C4-2B (cell line): ENCODE data around the gene SNAP25.

ENCODE experiments used
- H3K27ac ChIP-seq: fragments of 450-650 bp; 2 replicates; pipeline ENCODE4 v1.5.1; 2017
- CTCF ChIP-seq: fragments of 450-650 bp; conservative IDR thresholded peaks from 2 replicates; pipeline ENCODE4 v1.5.1; 2017; ENCODE audit warnings: mild to moderate bottlenecking
- ZFX ChIP-seq: fragments of 450-650 bp; IDR thresholded peaks from 2 replicates; pipeline ENCODE4 v1.6.1; 2017

The SNAP25 gene

DNA sequence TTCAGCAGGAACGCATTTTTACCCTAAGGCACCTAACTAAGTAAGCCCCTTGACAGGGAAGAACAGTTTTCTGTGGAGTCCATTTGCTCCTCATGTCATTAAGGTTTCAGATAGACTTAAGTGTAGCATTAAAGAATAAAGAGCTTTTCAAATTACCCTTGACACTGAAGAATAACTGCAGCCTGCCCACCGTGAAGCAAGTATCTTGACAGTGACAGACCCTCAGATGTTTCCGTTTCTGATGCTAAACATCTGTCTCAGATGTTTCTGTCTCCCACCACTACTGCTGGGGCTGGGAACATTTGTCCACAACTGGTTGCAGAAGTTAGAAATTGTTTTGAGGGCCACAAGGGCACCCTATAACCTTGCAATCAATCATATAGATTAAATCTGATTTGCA is 50.0 kb downstream of the SNAP25 start:
- TF ChIP-seq ZFX (no peak), CTCF (no peak)
- H3K27ac ChIP-seq, result no peak overlapping the region

DNA sequence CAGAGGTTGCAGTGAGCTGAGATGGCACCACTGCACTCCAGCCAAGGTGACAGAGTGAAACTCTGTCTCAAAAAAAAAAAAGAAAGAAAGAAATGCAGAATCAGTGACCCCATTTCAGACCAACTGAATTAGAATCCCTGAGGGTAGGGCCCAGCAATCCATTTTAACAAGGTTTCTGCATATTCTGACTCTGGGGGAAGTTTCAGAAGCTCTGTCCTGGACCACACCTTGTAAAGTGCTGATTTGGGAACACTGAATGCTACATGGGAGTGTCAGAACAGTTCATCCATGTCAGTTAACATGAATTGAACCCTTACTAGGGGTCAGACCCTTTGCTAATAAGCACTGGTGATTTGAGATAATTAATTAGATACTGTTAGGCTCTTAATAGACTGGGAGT is 52.0 kb downstream of the SNAP25 start:
- no peak overlapping the region for H3K27ac ChIP-seq

GRCh38 chr20:10271494-10272219 is 53.0 kb downstream of the SNAP25 start:
- no peak overlapping the region for H3K27ac ChIP-seq
- TF ChIP-seq CTCF (no peak), ZFX (no peak)

More for the DNA sequence above, 52.0 kb downstream of the SNAP25 start:
- TF ChIP-seq CTCF, result no peak
- no peak for TF ChIP-seq ZFX

GRCh38 chr20:10276878-10277580 is 58.4 kb downstream of the SNAP25 start:
- TF ChIP-seq CTCF (no peak), ZFX (no peak)
- H3K27ac ChIP-seq, result no peak overlapping the region

DNA sequence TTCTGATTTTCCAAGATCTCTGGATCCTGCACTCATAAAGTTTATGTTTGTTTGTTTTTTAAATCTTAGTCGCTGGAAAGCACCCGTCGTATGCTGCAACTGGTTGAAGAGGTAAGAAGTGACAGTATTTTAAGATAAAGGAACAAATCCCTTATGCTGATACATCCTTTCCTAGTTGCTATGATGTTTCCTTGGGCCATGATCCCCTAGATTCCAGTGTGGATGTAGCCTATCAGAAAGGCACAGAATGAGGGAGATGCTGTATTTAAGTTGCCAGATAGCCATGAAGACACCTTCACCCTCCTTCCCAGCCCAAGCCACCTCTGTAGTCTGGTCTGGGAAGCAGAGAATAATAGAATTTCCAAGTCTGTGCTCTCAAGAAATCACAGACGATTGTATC is 59.0 kb downstream of the SNAP25 start:
- TF ChIP-seq CTCF, result no peak
- no peak overlapping the region for H3K27ac ChIP-seq

- TF ChIP-seq CTCF (no peak), ZFX (no peak)
- no peak overlapping the region for H3K27ac ChIP-seq
These were observed 59.8 kb downstream of the SNAP25 start for GRCh38 chr20:10278412-10278811.

DNA sequence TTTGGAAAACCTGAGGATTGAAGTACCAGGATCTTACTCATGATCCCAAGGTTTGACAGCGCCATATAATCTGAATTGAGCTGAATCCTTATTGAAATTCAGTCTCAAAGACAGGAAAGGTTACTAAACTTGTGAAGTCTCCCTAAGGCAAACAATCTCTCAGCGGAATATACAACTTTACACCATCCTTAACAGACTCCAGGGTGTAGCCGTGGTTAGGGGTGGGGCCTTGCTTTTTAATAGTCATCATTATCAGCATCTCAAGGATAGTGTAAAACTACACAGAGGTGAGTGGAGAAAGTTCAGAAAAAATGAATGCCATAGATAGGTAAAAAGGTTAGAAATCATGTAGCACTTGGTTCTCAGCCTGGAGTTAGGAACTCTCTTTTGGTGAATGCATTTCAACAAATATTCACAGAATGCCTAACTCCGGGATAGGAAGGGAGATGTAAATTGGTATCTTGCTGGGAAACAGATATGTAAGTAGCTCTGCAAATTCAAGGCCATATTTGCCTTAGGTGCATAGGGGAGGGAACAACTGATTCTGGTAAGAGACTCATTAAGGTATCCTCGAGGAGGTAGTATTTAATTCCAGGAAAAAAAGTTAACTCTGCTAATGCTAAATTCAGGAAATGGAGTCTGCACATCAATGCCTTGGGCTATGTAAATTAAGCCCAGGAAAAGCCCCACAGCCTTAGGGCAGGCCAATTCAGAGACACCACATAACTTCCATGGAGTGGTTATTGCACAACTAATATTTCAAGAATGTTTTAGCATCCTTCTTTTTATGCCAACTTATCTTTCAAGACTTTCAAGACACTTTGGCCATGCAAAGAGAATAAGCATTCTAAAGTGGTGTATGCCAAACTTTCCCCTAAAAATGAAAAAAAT is 61.6 kb downstream of the SNAP25 start:
- no peak overlapping the region for H3K27ac ChIP-seq
- TF ChIP-seq CTCF, result no peak
- no peak for TF ChIP-seq ZFX
